SK-N-SH treated with all-trans-retinoic acid at 6 μM for 48 hours (cell line): ENCODE measurements around the gene IQCH.
A peak's percentile ranks its signal among the peaks of the same experiment; 100 is the strongest.

Source experiments
- ATAC-seq: fragments of 200-7000 bp; cut with Tn5 transposase; 3 replicates; pipeline ENCODE4 v1.9.1; 2020; ENCODE audit warnings: mild to moderate bottlenecking, moderate library complexity
- ARNTL ChIP-seq: fragments of 450-650 bp; formaldehyde crosslinking; IDR thresholded peaks from 2 replicates; pipeline ENCODE4 v1.5.0; 2020; ENCODE audit warnings: low read depth, mild to moderate bottlenecking, moderate library complexity, borderline replicate concordance
- BACH2 ChIP-seq: fragments of 250-450 bp; sonication (Bioruptor Pico); IDR thresholded peaks from 2 replicates; pipeline ENCODE4 v1.9.0; 2021; ENCODE audit warnings: mild to moderate bottlenecking, borderline replicate concordance
- CREB5 ChIP-seq: fragments of 250-450 bp; sonication (Bioruptor Pico); IDR thresholded peaks from 2 replicates; pipeline ENCODE4 v1.5.1; 2020; ENCODE audit warnings: low read depth, mild to moderate bottlenecking, moderate library complexity
- ESRRG ChIP-seq: fragments of 250-450 bp; sonication (Bioruptor Pico); IDR thresholded peaks from 2 replicates; pipeline ENCODE4 v1.6.1; 2021; ENCODE audit warnings: mild to moderate bottlenecking
- GLIS3 ChIP-seq: fragments of 250-450 bp; sonication (Bioruptor Pico); IDR thresholded peaks from 2 replicates; pipeline ENCODE4 v1.5.0; 2020; ENCODE audit warnings: mild to moderate bottlenecking, moderate library complexity
- OSR1 ChIP-seq: fragments of 250-450 bp; sonication (Bioruptor Pico); IDR thresholded peaks from 2 replicates; pipeline ENCODE4 v1.8.0; 2022; ENCODE audit warnings: moderate library complexity, mild to moderate bottlenecking, inconsistent platforms
- PATZ1 ChIP-seq: fragments of 250-450 bp; sonication (Bioruptor Pico); IDR thresholded peaks from 2 replicates; pipeline ENCODE4 v1.8.0; 2020; ENCODE audit warnings: mild to moderate bottlenecking, moderate library complexity, borderline replicate concordance
- PPARA ChIP-seq: fragments of 250-450 bp; sonication (Bioruptor Pico); IDR thresholded peaks from 2 replicates; pipeline ENCODE4 v1.5.0; 2020; ENCODE audit warnings: mild to moderate bottlenecking, borderline replicate concordance
- RARB ChIP-seq: fragments of 250-450 bp; sonication (Bioruptor Pico); IDR thresholded peaks from 2 replicates; pipeline ENCODE4 v1.8.0; 2021; ENCODE audit warnings: mild to moderate bottlenecking, moderate library complexity
- SNAI2 ChIP-seq: fragments of 250-450 bp; sonication (Bioruptor Pico); IDR thresholded peaks from 2 replicates; pipeline ENCODE4 v1.5.0; 2020; ENCODE audit warnings: mild to moderate bottlenecking, moderate library complexity
- TCF4 ChIP-seq: fragments of 250-450 bp; sonication (Bioruptor Pico); IDR thresholded peaks from 2 replicates; pipeline ENCODE4 v1.8.0; 2021; ENCODE audit warnings: mild to moderate bottlenecking, moderate library complexity, borderline replicate concordance
- TOX ChIP-seq: fragments of 250-450 bp; sonication (Bioruptor Pico); IDR thresholded peaks from 2 replicates; pipeline ENCODE4 v1.8.0; 2021; ENCODE audit warnings: mild to moderate bottlenecking, moderate library complexity, borderline replicate concordance
- TSHZ2 ChIP-seq: fragments of 250-450 bp; sonication (Bioruptor Pico); IDR thresholded peaks from 2 replicates; pipeline ENCODE4 v1.5.0; 2020; ENCODE audit warnings: mild to moderate bottlenecking, moderate library complexity
- ZC3H10 ChIP-seq: fragments of 250-450 bp; sonication (Bioruptor Pico); IDR thresholded peaks from 2 replicates; pipeline ENCODE4 v1.5.1; 2021; ENCODE audit warnings: mild to moderate bottlenecking, moderate library complexity
- ZFP3 ChIP-seq: fragments of 250-450 bp; sonication (Bioruptor Pico); IDR thresholded peaks from 2 replicates; pipeline ENCODE4 v1.5.0; 2020; ENCODE audit warnings: mild to moderate bottlenecking, moderate library complexity
- ZFP30 ChIP-seq: fragments of 450-650 bp; formaldehyde crosslinking; IDR thresholded peaks from 2 replicates; pipeline ENCODE4 v1.5.0; 2022; ENCODE audit warnings: mild to moderate bottlenecking, moderate library complexity
- ZNF565 ChIP-seq: fragments of 450-650 bp; formaldehyde crosslinking; conservative IDR thresholded peaks from 2 replicates; pipeline ENCODE4 v1.5.0; 2020; ENCODE audit warnings: low read depth, mild to moderate bottlenecking, moderate library complexity
- ZNF70 ChIP-seq: fragments of 450-650 bp; formaldehyde crosslinking; IDR thresholded peaks from 2 replicates; pipeline ENCODE4 v1.5.0; 2020; ENCODE audit warnings: mild to moderate bottlenecking, moderate library complexity
- ZNF8 ChIP-seq: fragments of 450-650 bp; formaldehyde crosslinking; IDR thresholded peaks from 2 replicates; pipeline ENCODE4 v1.5.0; 2020; ENCODE audit warnings: mild to moderate bottlenecking, moderate library complexity
- TF ChIP-seq, protein P1 (sequence below): fragments of 250-450 bp; sonication (Bioruptor Pico); IDR thresholded peaks from 2 replicates; pipeline ENCODE4 v1.5.1; 2021; ENCODE audit warnings: mild to moderate bottlenecking, moderate library complexity

Gene IQCH

GRCh38 chr15:67456677-67457529 lies 202.3 kb downstream of the IQCH start (continued):
- TF ChIP-seq TCF4 (no peak), SNAI2 (CRISPR knock-in tag) (no peak), OSR1 (no peak), TSHZ2 (CRISPR knock-in tag) (no peak)
- TF ChIP-seq, protein P1, sequence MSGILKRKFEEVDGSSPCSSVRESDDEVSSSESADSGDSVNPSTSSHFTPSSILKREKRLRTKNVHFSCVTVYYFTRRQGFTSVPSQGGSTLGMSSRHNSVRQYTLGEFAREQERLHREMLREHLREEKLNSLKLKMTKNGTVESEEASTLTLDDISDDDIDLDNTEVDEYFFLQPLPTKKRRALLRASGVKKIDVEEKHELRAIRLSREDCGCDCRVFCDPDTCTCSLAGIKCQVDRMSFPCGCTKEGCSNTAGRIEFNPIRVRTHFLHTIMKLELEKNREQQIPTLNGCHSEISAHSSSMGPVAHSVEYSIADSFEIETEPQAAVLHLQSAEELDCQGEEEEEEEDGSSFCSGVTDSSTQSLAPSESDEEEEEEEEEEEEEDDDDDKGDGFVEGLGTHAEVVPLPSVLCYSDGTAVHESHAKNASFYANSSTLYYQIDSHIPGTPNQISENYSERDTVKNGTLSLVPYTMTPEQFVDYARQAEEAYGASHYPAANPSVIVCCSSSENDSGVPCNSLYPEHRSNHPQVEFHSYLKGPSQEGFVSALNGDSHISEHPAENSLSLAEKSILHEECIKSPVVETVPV (CRISPR knock-in tag) = no peak

DNA sequence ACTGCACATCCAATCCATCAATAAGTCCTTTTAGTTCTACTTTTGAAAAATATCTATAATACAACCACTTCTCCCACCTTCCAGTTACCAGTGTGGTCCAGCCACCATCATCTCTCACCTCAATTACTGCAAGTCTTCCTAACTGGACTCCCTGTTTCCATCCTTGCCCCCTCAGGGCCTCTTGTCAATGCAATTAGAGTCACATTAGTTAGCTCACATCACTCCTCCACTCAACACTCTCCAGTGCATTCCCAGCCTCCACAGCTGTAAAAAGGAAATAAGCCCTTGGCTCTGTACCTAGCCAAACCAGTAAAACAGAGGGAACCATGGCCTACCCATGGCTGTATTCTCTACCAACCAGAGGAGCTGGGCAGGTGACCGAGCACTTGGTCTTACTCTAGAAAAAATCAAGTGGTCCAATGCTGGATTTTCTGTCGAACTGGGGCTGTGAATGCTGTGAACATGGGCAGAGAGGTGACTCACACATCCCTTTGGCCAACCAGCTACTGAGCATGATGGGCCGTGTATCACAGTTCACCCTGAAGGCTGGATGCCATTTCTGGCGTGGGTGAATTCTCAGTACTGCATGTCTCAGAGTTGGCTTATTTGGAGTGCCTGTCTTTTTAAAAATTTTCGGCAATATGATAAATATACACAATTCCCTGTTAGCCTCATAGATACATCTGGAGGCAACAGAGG lies 203.9 kb downstream of the IQCH start:
- peak; percentile 27; the same call in 1 of the 3 replicates for ATAC-seq
- TF ChIP-seq SNAI2 (CRISPR knock-in tag) (no peak), GLIS3 (no peak), ZFP30 (CRISPR knock-in tag) (no peak), ARNTL (CRISPR knock-in tag) (no peak), TOX (CRISPR knock-in tag) (no peak), ZFP3 (CRISPR knock-in tag) (no peak), TCF4 (no peak), BACH2 (no peak)
- TF ChIP-seq, protein P1 (CRISPR knock-in tag) = no peak

DNA sequence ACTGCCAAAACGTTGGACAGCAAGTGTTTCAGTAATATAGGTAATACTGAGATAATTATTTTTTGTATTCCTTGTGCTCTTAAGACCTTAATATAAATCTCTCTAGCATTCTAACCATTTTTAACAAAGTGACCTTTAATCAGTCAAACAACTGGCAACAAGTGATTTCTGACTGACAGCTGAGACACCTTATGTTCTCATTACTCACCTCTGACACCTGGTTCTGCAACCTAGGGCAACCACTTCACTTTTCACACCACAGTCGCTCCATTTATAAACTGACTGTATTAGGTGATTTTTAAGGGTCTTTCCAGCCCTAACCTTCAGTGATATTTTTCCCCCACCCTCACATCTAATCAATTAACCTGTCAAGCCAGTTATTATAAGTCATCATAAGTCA lies 205.9 kb downstream of the IQCH start:
- no peak for TF ChIP-seq ESRRG
- no peak for TF ChIP-seq CREB5 (CRISPR knock-in tag)
- TF ChIP-seq RARB (CRISPR knock-in tag) = no peak
- no peak for TF ChIP-seq SNAI2 (CRISPR knock-in tag)
- TF ChIP-seq ZNF565 (CRISPR knock-in tag) = no peak
- TF ChIP-seq OSR1 = no peak
- no peak for TF ChIP-seq GLIS3
- TF ChIP-seq TCF4 = no peak
- no peak for TF ChIP-seq PATZ1 (CRISPR knock-in tag)
- TF ChIP-seq ZNF70 (CRISPR knock-in tag) = no peak
- TF ChIP-seq ZNF8 (CRISPR knock-in tag) = no peak
- no peak for ATAC-seq

GRCh38 chr15:67461735-67462134 lies 207.1 kb downstream of the IQCH start:
- ATAC-seq = no peak
- TF ChIP-seq CREB5 (CRISPR knock-in tag) (no peak), PPARA (CRISPR knock-in tag) (no peak), SNAI2 (CRISPR knock-in tag) (no peak), BACH2 (no peak), OSR1 (no peak), ESRRG (no peak), PATZ1 (CRISPR knock-in tag) (no peak), ZNF8 (CRISPR knock-in tag) (no peak), TCF4 (no peak), ZC3H10 (CRISPR knock-in tag) (no peak), GLIS3 (no peak), ARNTL (CRISPR knock-in tag) (no peak)
